Hematopoietic multipotent progenitor cell treated with erythropoietin and hydrocortisone succinate and interleukin-3 and kit ligand, for 17 days (in vitro differentiated cells): Measurements from ENCODE around the gene PPP2R2D.
A peak's percentile ranks its signal among the peaks of the same experiment; 100 is the strongest.

Source experiments
- DNase-seq: peaks from one replicate; pipeline ENCODE4 v3.0.0-alpha.2; 2015; ENCODE audit warnings: low spot score

PPP2R2D gene

GRCh38 chr10:131929122-131929845, 28.5 kb downstream of the PPP2R2D start:
- no peak for DNase-seq

DNA sequence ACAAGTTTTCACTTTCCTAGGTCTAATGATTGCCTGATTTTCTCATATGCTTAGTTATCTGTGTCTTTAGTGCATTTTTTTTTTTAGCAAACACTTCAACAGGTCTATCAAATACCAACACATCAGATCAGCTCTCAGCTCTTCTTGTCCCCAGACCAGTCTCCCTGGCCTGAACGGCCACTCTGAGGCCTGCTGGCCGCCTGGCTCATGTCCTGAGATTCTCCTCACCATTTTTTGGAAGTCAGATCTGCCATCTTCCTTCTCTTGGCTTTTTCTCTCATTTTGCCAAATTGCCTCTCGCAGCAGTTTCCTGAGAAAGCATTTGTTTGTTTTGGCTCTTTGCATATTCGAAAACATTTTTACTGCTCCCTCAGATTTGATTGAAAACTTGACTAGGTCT, 29.3 kb downstream of the PPP2R2D start:
- no peak for DNase-seq

DNA sequence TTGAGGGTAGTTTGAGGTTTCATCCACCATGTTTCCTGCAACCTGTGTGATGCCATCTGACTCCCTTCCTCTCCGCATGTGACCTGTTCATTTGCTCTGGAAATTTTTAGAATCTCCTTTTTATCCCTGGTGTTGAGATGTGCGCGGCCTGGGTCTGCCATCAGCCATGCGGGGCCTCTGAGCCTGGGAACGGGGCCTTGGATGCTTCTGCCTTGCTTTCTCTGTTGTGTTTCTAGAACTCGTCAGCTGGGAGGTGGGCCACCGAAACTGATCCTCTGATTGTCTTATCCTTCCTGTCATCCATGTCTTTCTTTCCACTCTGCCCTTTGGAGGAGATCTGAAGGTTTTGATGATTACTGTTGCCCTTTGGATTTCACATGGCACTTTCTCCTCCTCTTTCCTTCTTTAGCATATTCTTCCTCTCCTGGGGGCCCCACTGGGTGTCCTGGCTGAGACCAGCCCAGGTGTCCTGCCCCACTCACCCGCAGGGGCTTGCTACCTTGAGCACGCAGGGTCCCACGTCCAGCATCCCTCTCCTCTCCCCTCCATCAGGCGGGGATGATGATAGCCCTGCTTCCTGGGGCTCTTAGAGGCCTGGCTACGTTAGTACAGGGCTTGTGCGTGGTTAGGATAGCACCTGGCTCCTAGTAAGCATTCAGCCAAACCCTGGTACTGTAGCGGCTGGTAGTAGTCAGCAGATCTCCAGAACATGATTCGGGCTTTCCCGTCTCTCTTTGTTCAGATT, 29.9 kb downstream of the PPP2R2D start:
- DNase-seq: no peak

GRCh38 chr10:131931981-131932380, 31.2 kb downstream of the PPP2R2D start:
- no peak for DNase-seq

- no peak for DNase-seq
These were observed 32.3 kb downstream of the PPP2R2D start for GRCh38 chr10:131933016-131933695.

GRCh38 chr10:131933696-131934086, 32.9 kb downstream of the PPP2R2D start:
- no peak for DNase-seq

DNA sequence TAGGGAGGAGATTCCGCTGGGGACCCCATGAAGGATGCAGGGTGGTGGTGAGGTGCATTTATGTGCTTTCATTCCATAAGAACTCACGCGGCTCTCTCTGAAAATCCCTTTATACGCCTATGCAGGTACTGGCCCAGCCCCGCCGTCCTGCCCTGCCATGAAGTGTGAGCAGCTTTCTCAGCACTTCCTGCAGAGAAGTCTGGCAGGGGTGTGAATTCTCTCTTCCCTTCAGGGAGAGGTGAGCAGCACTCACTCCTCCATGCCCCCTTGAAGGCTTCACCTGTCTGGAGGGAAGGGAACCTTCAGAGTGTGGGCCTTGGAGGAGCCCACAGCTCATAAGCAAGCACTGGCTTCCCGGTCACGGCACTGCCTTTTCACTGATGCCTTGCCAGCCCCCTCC, 34.0 kb downstream of the PPP2R2D start:
- DNase-seq: no peak

GRCh38 chr10:131935260-131935659, 34.5 kb downstream of the PPP2R2D start:
- no peak for DNase-seq

DNA sequence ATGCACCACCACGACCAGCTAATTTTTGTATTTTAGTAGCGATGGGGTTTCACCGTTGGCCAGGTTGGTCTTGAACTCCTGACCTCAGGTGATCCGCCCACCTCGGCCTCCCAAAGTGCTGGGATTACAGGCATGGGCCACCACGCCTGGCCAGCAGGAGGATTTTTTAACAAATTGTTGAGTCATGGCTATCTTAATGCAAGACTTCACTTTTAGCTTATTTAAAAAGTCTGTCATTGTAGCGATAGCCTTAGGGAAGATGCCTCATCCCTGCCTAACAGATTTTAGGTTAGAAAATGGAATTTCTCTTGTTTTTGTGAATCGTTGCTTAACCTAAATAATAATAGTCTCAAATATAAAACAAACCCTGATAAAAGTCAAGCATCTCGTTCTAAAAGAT, 35.5 kb downstream of the PPP2R2D start:
- no peak for DNase-seq

GRCh38 chr10:131936736-131937135, 35.9 kb downstream of the PPP2R2D start:
- DNase-seq: no peak

DNA sequence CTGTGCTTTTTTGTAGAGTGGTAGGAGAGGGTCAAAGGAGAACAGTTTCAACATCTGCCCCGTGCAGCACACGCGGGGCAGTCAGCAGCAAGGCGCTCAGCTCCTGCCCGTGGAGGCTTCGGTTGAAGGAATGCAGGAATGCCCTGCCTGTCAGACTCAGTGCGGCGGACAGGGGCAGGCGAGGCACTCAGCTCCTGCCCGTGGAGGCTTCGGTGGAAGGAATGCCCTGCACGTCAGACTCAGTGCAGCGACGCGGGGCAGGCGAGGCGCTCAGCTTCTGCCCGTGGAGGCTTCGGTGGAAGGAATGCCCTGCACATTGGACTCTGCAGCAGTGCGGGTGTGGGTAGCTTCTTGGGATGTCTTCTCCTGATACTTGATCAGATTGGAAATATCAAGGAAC, 37.0 kb downstream of the PPP2R2D start:
- DNase-seq: no peak

DNA sequence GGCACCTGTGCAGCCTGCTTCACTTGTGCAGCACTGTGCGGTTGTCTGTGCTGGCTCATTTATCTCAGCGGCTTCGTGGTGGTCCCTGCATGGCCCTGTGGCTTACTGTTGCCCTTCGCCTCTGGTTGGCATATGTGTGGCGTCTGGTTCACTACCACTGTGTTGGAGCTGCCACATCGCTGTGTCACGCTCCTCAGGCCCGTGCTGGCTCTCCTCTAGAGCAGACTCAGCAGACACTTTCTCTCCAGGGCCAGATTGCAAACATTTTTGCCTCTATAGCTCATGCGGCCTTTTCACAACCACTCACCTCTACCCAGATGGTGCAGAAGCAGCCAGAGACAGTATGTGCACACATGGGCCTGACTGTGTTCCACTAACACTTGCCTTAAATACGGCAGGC, 37.9 kb downstream of the PPP2R2D start:
- no peak for DNase-seq

GRCh38 chr10:131942455-131942854, 41.6 kb downstream of the PPP2R2D start:
- DNase-seq: no peak

DNA sequence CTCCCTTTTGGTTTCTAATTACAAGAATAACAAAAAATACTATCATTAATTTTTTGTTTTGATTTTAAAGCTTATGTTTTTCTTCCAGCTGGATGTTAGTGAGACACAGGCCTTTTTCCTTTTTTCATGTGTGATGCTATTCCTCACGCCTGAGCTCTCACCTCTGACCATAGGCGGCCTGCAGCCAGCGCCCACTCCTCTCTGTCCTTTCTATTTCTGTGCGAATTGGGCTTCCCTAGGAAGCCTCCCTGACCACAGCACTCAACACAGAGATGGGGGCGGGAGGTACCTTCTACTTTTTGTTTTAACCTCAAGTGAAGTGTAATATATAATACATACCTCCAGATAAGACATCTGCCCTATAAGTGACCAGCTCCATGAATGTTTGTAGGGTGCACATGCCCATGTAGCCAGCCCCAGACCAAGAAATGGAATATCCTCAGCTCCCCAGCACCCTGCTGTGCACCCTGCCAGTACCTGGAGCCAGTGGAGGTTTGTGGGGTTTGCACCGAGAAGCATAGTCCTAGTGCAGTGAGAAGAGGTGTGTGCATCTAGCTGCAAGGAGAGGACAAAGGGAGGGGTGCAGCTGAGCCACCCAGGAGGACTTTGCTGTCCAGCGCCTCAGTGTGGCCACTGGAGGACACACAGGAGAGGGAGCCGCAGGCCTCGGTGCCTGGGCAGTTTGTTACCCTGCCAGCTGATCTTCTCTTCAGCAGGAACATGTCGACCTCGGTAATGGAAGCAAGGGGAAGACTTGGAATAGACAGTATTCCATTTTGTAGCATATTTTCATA, 42.4 kb downstream of the PPP2R2D start:
- peak; percentile 35 for DNase-seq

DNA sequence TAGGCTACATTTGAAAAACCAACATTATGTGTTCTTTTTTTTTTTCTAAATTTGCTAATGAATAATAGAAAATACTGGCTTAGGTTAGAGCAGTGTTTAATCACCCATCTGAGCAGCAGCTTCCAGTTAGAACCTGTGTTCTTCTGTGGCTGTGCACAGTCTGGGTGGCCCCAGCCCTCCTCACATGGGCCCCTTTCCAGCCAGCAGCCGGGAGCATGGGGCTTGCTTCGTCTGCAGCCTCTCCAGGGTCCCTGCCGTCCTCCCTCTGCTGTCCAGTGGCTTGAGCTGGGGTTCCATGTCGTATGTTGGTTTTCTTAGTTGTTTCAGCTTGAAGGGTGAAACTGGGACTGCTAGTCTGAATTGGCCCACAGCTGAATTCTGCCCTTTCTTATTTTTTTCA, 43.6 kb downstream of the PPP2R2D start:
- no peak for DNase-seq

DNA sequence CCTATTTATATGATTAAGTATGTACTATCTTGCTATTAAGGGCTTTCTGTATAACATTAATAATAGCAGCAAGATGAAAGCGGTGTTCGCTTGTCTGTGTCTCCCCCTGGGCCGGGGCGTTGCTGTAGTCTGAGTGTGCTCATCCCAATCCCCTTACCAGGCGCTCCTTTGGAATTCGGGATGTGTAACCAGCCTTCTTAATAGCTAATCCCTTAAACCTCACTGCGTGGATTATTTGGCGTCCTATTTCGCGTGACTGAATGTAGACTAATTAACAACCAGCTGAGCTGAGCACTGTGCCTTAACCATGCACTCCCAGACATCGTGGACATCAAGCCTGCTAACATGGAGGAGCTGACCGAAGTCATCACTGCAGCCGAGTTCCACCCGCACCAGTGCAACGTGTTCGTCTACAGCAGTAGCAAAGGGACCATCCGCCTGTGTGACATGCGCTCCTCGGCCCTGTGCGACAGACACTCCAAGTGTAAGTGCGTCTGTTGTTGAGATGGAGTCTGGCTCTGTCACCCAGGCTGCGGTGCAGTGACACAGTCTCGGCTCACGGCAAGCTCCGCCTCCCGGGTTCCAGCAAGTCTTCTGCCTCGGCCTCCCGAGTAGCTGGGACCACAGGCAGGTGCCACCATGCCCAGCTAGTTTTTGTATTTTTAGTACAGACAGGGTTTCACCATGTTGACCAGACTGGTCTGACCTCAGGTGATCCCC, 44.3 kb downstream of the PPP2R2D start:
- DNase-seq: no peak

DNA sequence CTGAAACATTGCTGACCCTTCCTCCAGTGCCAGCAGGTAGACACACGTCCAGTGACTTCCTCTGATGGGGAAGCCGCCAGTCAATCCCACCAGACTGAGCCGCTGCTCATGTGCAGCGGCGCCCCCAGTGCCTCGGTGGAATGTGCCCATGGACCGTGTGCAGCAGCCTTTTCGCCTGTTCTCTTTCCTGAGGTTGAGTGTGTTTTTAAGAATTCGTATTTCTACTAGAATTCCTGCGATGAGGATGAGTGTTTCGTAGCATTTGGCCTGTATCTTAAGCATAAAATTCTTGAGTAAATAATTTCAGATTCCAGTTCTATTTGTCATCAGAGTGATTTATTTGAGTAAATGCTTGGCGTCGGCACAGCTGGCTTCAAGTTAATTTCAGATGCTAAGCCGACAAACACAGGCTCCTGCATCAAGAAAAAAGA, 45.5 kb downstream of the PPP2R2D start:
- no peak for DNase-seq

GRCh38 chr10:131946880-131947279, 46.1 kb downstream of the PPP2R2D start:
- DNase-seq: no peak

DNA sequence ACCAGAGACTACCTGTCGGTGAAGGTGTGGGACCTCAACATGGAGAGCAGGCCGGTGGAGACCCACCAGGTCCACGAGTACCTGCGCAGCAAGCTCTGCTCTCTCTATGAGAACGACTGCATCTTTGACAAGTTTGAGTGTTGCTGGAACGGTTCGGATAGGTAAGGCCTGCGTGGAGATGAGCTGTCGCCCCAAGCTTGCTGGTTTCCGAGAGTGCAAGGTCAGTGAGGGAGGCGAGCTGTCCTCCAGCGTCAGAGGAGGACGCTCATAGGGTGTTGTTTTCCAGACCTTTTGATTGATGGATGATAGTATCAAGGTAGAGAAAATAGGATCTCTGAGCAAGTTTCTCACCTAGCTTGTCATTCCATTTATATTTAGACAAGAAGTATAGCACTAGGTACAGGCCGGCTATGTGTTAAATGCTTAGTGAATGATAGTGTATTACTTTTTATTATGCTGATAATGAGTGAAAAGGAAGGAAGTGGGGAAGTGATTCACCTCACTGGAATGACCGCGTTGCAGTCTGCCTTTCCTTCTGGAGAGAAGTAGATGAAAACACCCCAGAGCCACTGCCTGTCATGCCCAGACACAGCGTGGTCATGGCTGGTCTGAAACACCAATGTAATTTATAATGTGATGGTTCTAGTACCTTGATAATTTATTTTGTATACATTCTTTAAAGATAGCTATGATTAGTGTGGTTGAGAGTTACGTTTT, 47.0 kb downstream of the PPP2R2D start:
- DNase-seq: no peak

GRCh38 chr10:131948501-131948900, 47.7 kb downstream of the PPP2R2D start:
- DNase-seq: no peak
